GM12875 (cell line): ENCODE data around the gene XPOT.

Experiments
- H3K4me3 ChIP-seq: one replicate; pipeline ENCODE4 v1.5.1; 2011; ENCODE audit warnings: low read depth, low read length, control low read depth
- CTCF ChIP-seq: IDR thresholded peaks from 2 replicates; pipeline ENCODE4 v1.5.1; 2011; ENCODE audit warnings: low read depth, mild to moderate bottlenecking, control low read depth, inconsistent platforms, low read length, moderate library complexity, borderline replicate concordance; ENCODE audit not compliant: insufficient read depth

Gene XPOT

GRCh38 chr12:64469455-64470142 is 65.4 kb downstream of the XPOT start:
- TF ChIP-seq CTCF, result no peak
- H3K4me3 ChIP-seq, result no peak overlapping the region

- H3K4me3 ChIP-seq, result no peak overlapping the region
- no peak for TF ChIP-seq CTCF
Measured at GRCh38 chr12:64470495-64470894, 66.3 kb downstream of the XPOT start.

GRCh38 chr12:64473176-64473575 is 69.0 kb downstream of the XPOT start:
- no peak for TF ChIP-seq CTCF

GRCh38 chr12:64475518-64475917 is 71.3 kb downstream of the XPOT start:
- H3K4me3 ChIP-seq, result no peak overlapping the region

More at GRCh38 chr12:64473176-64473575, 69.0 kb downstream of the XPOT start:
- no peak overlapping the region for H3K4me3 ChIP-seq

GRCh38 chr12:64476844-64477243 is 72.7 kb downstream of the XPOT start:
- no peak for TF ChIP-seq CTCF
- H3K4me3 ChIP-seq, result no peak overlapping the region

More at GRCh38 chr12:64475518-64475917, 71.3 kb downstream of the XPOT start:
- TF ChIP-seq CTCF, result no peak

- TF ChIP-seq CTCF, result no peak
- H3K4me3 ChIP-seq, result no peak overlapping the region
Measured at GRCh38 chr12:64478661-64479060, 74.5 kb downstream of the XPOT start.

GRCh38 chr12:64480148-64480547 is 76.0 kb downstream of the XPOT start:
- no peak for TF ChIP-seq CTCF
- H3K4me3 ChIP-seq, result no peak overlapping the region
